HAP-1 (cell line): ENCODE results near the gene TAPT1.
A peak's percentile ranks its signal among the peaks of the same experiment; 100 is the strongest.
"Not testable (repeated sequence)": the region's sequence is repeated elsewhere in the genome, so short reads cannot be mapped to it uniquely, and the experiment has no call there.

ENCODE experiments used
- DNase-seq, 2 experiments: peaks; one replicate each; pipeline ENCODE4 v3.0.0-alpha.2; 2016 to 2020; ENCODE audit warnings: low spot score in 2 of 2
- H3K27me3 ChIP-seq: fragments of 250-450 bp; sonication (Bioruptor Pico); 2 replicates; pipeline ENCODE4 v1.5.1; 2020; ENCODE audit warnings: low read depth, mild to moderate bottlenecking, moderate library complexity
- H3K36me3 ChIP-seq: fragments of 250-450 bp; sonication (Bioruptor Pico); replicated peaks from 2 replicates; pipeline ENCODE4 v1.5.1; 2020; ENCODE audit warnings: mild to moderate bottlenecking
- H3K4me1 ChIP-seq: fragments of 250-450 bp; sonication (Bioruptor Pico); 2 replicates; pipeline ENCODE4 v1.5.1; 2020; ENCODE audit warnings: mild to moderate bottlenecking
- H3K4me3 ChIP-seq: fragments of 250-450 bp; sonication (Bioruptor Pico); 2 replicates; pipeline ENCODE4 v1.5.1; 2020; ENCODE audit warnings: mild to moderate bottlenecking, moderate library complexity
- H3K9me3 ChIP-seq: fragments of 250-450 bp; sonication (Bioruptor Pico); 2 replicates; pipeline ENCODE4 v1.5.1; 2020; ENCODE audit warnings: mild to moderate bottlenecking, moderate library complexity
- in situ Hi-C: fragments of 300-500 bp; cut with MboI; formaldehyde crosslinking; loops from 3 replicates; pipeline ENCODE4 v1.14.3; 2020; ENCODE audit warnings: low sequenced_read_pairs, inconsistent platforms, mixed read lengths

Gene TAPT1

DNA sequence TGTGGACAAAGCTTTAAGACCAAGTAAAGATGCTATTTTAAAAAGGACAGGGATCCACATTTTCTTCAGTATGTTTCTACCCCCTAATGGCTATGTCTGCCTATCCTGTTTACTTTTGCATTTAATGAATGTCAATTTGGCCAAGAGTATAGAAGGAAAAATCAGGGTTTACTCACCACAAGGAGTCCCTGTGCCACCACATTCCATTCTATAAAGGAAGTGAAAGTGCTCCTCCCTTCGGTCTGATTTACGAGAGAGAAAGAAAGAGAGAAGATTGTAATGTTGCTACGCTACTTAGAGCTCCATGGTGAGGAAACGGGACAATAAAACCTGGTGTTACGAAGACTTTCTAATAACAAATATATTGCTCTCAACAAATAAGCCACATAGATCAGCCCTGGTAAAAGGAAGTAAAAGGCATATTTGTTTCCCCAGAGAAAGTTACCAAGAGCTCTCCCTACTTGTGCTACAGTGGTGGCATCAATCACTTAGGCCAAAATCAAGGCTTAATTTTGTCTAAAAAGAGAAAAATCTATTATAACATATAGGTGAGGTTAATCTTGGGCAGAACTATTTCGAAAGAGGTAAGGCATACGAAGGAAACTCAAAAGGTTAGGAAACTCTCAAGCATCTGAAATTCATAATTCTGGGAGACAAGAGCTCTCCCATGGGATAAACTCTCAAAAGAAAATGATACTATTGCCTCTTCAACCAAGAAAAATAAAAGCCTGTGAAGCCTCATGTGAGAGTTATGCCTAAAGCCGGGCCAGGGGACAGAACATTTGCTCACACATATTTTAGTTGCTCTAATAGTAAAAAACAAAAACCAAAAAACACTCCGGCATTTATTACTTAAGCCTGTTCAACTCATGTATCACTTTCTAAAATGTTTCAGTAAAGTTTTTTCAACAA, 29.5 kb downstream of the TAPT1 start:
- no peaks in the 10 kb centered on the region for H3K27me3 ChIP-seq

DNA sequence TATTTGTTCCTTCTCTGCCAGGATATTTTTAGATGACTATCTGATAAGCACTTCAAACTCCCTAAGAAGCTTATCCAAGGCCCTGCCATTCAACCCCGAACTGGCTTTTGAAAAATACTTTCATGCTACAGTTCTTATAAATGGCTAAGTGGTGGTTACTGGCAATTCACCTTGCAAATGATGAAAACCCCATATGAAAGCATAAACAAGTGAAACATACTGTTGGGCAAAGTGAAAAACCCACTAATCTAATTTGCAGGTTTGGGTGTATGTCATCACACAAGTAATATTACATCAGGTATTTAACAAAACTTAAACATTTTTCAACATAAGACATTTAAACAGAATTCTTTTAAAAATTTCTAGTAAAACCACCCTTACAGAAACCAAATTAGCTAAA, 31.1 kb downstream of the TAPT1 start:
- no peaks in the 10 kb centered on the region; the same call in 1 of the 2 replicates for H3K4me1 ChIP-seq
- in situ Hi-C loops, result no loop called here
- H3K4me3 ChIP-seq, result no peak overlapping the region
- no peaks in the 10 kb centered on the region for H3K36me3 ChIP-seq
- no peaks in the 10 kb centered on the region for H3K27me3 ChIP-seq
- no peaks in the 10 kb centered on the region for H3K9me3 ChIP-seq
- no peak for DNase-seq

More for the DNA sequence above, 29.5 kb downstream of the TAPT1 start:
- no peaks in the 10 kb centered on the region for H3K9me3 ChIP-seq
- no peaks in the 10 kb centered on the region for H3K36me3 ChIP-seq
- in situ Hi-C loops, result no loop called here
- peak; percentile 15 to 61 for DNase-seq
- H3K4me3 ChIP-seq, result no peak overlapping the region
- no peaks in the 10 kb centered on the region; the same call in 1 of the 2 replicates for H3K4me1 ChIP-seq

DNA sequence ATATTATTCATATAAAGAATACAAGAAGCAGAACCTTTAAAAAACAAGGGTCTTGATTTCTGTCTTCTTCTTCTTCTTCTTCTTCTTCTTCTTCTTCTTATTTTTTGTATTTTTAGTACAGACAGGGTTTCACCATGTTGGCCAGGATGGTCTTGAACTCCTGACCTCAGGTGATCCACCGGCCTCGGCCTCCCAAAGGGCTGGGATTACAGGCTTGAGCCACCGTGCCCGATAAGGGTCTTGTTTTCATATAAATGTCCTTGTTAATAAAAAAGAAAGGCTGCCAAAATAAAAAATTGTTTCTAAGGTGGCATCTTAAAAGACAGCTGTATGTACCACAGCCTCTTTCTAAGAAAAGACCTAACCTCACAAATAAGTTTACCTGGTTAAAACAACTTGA, 31.5 kb downstream of the TAPT1 start:
- H3K9me3 ChIP-seq, in situ Hi-C loops, DNase-seq, H3K27me3 ChIP-seq, H3K36me3 ChIP-seq, H3K4me3 ChIP-seq, H3K4me1 ChIP-seq: not testable (repeated sequence)

DNA sequence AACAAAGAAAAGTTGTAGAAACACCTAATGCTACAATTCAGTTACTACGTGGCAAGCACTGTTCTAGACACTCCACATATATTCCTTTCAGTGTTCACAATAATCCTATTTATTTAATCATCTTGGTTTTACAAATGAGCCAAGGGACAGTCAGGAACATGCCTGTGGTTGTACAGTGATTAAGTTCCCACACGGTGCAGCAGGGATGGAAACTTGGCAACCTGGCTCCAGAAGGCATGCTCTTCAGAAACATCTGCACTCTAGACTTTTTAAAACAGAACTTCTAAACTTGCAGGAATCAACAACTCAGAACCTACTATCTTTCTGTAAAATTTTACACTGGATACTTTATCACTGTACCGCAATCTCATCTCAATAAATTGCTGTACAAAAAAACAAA, 32.1 kb downstream of the TAPT1 start:
- no peaks in the 10 kb centered on the region for H3K27me3 ChIP-seq
- H3K9me3 ChIP-seq, result no peaks in the 10 kb centered on the region
- in situ Hi-C loops, result no loop called here
- H3K4me3 ChIP-seq, result no peak overlapping the region
- no peaks in the 10 kb centered on the region; the same call in 1 of the 2 replicates for H3K36me3 ChIP-seq
- H3K4me1 ChIP-seq, result no peaks in the 10 kb centered on the region; the same call in 1 of the 2 replicates
- no peak for DNase-seq

DNA sequence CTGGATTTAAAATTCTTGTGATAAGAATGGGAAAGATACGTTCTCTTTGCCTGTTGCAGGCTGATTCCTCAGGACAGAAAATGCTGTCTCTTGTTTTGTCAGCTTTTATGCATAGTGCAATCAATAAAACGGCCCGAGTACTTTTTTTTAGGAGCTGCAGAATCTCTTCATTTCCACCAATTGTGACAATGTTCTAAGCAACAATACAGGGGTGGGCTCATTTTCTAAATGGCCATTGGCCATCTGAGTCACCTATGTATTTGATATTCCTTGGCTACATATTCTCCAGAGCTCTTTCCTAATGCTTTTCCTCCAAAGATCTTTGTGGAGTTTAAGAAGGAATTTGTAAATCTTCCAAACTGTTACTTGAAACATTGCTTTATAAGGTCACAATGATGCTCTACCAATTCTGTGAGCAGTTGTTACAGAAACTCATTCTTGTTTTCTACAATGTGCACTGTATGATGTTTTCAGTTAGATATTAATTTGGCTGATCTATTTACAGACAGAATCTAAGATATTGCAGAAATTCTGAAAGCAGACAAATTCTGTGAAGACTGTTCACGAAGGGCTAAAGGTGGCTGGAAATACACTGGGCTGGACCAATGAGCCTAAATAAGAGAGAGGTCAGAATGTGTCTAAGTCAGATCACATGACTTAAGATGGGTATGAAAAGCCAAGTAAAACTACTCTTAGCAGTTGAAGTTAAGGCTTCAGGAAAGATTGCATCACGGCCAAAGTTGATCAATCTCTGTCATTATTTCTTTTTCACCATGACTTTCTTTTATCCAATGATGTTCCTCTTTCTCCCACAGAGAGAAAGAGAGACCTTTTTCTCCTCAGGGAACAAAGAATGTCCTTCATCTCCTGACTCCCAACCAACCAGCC, 33.4 kb downstream of the TAPT1 start:
- H3K27me3 ChIP-seq, result no peaks in the 10 kb centered on the region
- DNase-seq, result no peak
- in situ Hi-C loops, result no loop called here
- H3K36me3 ChIP-seq, result no peaks in the 10 kb centered on the region; the same call in 1 of the 2 replicates
- H3K9me3 ChIP-seq, result no peaks in the 10 kb centered on the region
- H3K4me1 ChIP-seq, result no peaks in the 10 kb centered on the region; the same call in 1 of the 2 replicates
- H3K4me3 ChIP-seq, result no peak overlapping the region

DNA sequence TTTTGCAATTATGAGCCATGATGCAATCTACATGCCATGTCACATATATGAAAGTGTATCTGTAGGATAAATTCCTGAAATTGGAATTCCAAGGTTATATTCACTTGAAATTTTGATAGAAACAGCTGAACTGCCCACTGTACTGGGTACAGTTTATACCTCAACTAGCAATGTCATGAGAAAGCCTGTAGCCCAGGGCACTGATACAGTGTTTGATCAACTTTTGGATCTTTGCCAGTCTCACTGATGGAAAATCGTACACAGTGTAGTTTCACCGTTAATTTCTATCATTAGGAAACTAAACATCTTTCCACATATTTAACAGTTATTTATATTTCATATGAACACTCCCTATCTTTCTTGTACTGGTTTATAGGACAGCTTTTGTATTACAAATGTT, 34.2 kb downstream of the TAPT1 start:
- H3K4me3 ChIP-seq, result no peak overlapping the region
- H3K36me3 ChIP-seq, result no peaks in the 10 kb centered on the region; the same call in 1 of the 2 replicates
- no peak for DNase-seq
- in situ Hi-C loops, result no loop called here
- no peaks in the 10 kb centered on the region; the same call in 1 of the 2 replicates for H3K4me1 ChIP-seq
- H3K9me3 ChIP-seq, result no peaks in the 10 kb centered on the region
- no peaks in the 10 kb centered on the region for H3K27me3 ChIP-seq

DNA sequence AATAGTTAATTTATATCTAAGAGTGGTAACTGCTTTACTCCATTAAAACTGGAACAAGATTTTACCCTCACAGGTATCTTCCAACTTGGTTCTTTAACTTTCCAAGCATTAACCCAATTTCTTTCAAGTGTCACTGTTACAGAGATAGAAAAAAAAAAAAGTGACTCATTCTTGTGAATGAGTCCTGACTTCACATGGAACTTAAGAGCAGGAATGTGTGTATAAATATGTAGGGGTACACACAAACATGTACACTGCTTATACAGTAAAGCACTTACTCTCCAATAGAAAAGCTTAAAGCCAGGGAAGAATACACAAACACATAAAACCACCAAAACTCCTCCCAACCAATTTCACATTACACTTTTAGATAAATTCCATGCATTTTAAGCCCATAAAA, 38.8 kb downstream of the TAPT1 start:
- H3K36me3 ChIP-seq, result no peaks in the 10 kb centered on the region; the same call in 1 of the 2 replicates
- in situ Hi-C loops, result no loop called here
- no peak for DNase-seq

DNA sequence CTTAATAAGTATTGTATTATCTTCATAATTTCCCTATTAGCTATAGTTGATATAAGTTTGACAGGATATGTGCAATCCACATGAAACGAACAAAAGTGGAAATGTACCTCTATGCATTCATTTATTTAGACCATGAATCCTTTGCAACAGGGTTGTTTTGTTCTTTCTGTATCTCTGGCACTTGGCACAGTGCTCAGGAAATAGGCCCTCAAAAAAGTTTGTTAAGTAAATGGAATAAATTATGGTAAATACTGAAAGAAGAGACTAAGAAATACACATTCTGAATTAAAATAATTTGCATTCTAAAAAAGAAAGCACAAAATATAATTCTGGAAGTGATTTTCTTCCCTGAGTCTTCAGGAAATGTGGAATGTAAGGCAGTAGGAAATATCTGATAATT, 39.3 kb downstream of the TAPT1 start:
- in situ Hi-C loops, result no loop called here
- no peaks in the 10 kb centered on the region for H3K27me3 ChIP-seq
- H3K9me3 ChIP-seq, result no peaks in the 10 kb centered on the region
- no peaks in the 10 kb centered on the region; the same call in 1 of the 2 replicates for H3K36me3 ChIP-seq
- no peak overlapping the region for H3K4me3 ChIP-seq
- H3K4me1 ChIP-seq, result no peaks in the 10 kb centered on the region
- no peak for DNase-seq

More for the DNA sequence above, 38.8 kb downstream of the TAPT1 start:
- H3K27me3 ChIP-seq, result no peaks in the 10 kb centered on the region
- no peaks in the 10 kb centered on the region for H3K4me1 ChIP-seq
- no peak overlapping the region for H3K4me3 ChIP-seq
- H3K9me3 ChIP-seq, result no peaks in the 10 kb centered on the region

DNA sequence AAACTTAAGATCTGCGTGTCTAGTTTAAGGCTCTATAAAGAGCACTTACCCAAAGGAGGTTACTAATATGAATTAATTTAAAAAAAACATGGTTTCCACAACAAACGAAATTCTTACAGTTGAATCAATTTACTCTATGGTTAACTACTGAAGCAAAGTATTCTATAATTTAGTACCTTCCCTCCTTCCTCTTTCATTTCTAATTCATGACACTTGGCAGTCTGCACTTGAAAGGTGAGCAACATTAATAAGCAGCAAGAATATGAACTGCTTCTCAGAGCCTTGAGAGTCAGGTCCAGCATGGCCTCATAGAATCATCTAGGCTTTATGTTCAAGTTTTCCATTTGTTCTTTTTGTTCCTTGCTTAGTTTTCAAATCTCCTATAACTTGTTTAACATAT, 42.7 kb downstream of the TAPT1 start:
- Histone ChIP-seq H3K27me3 (no peaks in the 10 kb centered on the region), H3K9me3 (no peaks in the 10 kb centered on the region), H3K4me3 (no peak overlapping the region), H3K36me3 (no peaks in the 10 kb centered on the region), H3K4me1 (no peaks in the 10 kb centered on the region)
- in situ Hi-C loops, result no loop called here
- DNase-seq, result no peak

DNA sequence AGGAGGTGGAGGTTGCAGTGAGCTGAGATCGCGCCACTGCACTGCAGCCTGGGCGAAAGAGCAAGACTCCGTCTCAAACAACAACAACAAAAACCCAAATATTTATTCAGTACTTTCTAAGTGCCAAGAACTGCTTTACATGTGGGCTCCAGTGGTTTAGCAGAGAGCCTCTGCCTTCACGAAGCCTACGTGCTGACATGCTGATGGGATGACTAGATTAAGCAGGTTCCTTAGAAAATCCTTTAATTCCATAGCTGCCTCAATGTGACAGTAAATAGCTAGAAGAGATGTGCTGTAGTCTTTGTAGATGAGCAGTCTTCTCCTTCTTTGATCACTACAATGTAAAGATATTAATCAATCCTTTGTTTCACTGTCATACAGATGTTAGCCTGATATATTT, 49.6 kb downstream of the TAPT1 start:
- Histone ChIP-seq H3K27me3 (no peaks in the 10 kb centered on the region), H3K4me3 (no peak overlapping the region), H3K36me3 (no peaks in the 10 kb centered on the region), H3K9me3 (no peaks in the 10 kb centered on the region), H3K4me1 (no peaks in the 10 kb centered on the region)
- no peak for DNase-seq
- in situ Hi-C loops, result no loop called here

DNA sequence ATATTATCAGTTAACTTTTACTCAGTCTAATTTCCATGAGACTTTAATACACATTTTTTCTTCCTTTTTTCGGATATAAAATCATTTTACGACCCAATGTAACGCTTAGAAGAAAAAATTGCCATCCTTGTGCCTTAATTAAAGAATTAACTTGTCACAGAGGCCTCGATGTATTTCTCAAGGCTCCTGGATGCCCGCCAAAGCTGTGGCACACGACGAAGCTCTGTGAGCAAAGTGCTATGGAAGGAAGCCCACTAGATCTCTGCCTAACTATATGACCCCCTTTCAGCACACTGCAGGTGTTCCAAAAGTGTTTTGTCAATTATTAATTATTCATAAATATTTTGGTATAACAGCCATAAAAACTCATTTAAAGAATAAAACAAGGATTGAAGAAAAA, 54.4 kb downstream of the TAPT1 start:
- Histone ChIP-seq H3K9me3 (no peaks in the 10 kb centered on the region), H3K36me3 (no peaks in the 10 kb centered on the region), H3K4me1 (peaks cover 13% of the 10 kb centered on the region), H3K27me3 (no peaks in the 10 kb centered on the region), H3K4me3 (no peak overlapping the region)
- no peak for DNase-seq
- in situ Hi-C loops, result loop anchor here (25.0 kb wide), 1 partner anchor 135 kb away; no protein-coding TSS in a partner anchor

DNA sequence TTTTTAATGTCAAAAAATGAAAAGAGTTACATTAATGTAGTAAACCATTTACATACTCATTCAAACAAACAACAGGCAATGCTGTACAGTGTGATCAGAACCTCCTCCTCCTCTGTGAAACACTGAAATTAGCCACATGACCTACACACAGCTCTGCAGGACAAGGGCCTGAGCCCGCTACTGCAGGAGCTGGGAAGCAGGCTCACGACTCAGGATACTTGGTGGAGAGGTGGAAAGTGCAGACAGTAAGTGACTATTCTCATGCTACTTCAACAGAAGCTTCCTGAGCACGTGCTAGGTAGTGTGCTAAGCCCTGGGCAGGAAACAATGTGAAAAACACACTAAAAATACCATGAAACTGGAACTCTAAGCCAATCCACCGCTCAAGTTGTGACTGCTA, 56.8 kb downstream of the TAPT1 start:
- H3K27me3 ChIP-seq, result no peaks in the 10 kb centered on the region
- peaks cover 13% of the 10 kb centered on the region for H3K4me1 ChIP-seq
- in situ Hi-C loops, result loop anchor here (25.0 kb wide), 1 partner anchor 132 kb away; no protein-coding TSS in a partner anchor
- H3K9me3 ChIP-seq, result no peaks in the 10 kb centered on the region
- H3K36me3 ChIP-seq, result no peaks in the 10 kb centered on the region
- peak in 1 of 2 experiments; percentile 48 for DNase-seq
- no peak overlapping the region for H3K4me3 ChIP-seq

DNA sequence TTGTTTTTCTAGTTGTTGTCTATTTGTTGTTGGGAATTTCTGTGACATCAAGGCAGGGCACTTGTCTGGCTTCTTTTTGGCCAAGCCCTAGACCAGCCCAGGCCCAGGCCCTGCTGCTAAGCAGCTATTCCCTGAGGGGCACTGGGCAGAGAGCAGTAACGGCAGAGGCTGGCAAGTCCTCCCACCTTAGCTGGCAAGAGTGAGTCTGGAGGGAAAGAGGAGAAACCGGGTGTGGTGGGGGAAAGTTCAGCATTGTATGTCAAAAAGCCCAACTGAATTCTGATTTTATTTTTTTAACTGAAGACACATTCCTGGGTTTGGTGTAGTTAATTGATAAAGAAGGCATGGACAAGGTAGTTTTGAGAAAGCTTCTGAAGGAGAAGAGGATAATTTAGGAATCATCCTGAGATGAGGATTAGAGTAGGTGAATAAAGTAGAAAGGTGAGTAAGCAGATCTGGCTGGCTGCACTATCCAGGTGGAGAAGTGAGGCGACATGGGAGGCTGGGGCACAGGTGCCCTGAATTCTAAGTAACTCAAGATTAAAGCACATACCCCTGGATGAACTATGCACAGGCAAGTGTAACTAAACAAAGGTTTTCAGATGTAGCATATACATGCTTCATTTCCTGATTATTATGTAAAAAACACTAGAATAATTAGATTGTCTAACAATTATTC, 57.4 kb downstream of the TAPT1 start:
- no peak for DNase-seq
- Histone ChIP-seq H3K36me3 (no peaks in the 10 kb centered on the region), H3K9me3 (no peaks in the 10 kb centered on the region), H3K4me1 (peaks cover 13% of the 10 kb centered on the region), H3K27me3 (no peaks in the 10 kb centered on the region), H3K4me3 (no peak overlapping the region)
- in situ Hi-C loops, result loop anchor here (25.0 kb wide), 1 partner anchor 132 kb away; no protein-coding TSS in a partner anchor
